GM21360 (cell line): ENCODE measurements around the gene FRMD4B.
A peak's percentile ranks its signal among the peaks of the same experiment; 100 is the strongest.

ENCODE experiments used
- ATAC-seq: cut with Tn5 transposase; IDR thresholded peaks from one replicate; pipeline ENCODE4 v1.9.1; 2021; ENCODE audit warnings: mild to moderate bottlenecking, moderate library complexity; ENCODE audit not compliant: unreplicated experiment

FRMD4B gene

DNA sequence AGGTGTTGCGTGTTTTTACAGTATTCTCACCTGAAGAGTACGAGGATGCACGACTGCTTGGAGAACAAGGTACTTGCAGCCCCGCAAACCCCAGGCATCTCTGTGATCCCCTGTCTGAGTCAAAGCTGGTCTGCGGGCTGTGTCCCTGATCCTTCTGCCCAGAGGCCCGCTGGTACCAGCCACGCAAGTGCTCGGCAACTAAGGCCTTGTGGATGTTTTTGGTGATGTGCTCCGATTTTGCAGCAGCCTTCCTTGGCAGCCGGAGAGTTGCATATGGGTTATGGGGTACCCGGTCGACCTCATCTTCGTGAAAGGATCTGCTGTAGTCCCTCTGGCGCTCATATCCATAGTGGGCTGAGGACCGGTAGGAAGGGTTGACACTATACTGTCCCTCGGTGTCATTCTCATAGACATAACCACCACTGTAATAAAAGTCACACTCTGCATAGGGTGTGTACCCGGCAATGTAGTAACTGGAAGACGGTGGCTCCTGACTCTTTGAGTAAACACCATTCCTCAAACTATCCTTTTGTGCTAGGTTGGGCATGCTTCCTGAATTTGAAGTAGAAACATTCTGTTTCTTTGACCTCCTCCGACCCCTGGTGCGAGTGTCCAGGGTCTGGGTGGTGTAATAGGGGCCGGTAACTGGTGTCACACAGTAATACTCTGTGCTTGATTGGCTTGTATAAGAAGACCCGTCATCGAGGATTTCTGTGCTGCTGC is 204.9 kb downstream of the FRMD4B start:
- no peak for ATAC-seq

DNA sequence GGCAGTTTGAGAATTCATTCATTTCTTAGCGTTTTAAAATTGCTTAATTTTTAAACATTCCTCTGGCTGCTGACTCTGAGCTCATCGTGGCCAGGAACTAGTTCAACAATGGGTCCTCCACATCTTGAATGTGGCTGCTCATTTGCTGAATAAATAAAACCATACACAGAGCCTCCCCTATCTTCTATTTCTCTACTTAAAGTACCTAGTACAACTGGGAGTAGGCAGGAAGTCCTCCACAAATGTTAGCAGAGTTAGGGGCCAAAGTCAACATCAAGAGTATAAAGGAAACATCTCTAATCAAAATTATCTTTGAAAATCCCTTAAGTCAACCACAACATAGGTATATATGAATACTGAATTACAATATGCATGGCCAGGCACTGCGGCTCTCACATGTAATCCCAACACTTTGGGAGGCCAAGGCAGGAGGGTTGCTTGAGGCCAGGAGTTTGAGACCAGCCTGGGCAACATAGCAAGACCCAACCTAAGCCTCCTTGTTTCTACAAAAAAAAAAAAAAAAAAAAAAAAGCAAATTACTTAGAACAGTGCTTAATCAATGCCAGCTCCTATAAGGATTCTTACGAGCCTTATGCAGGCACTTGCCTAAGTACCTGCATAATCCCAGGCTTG is 206.0 kb downstream of the FRMD4B start:
- no peak for ATAC-seq

DNA sequence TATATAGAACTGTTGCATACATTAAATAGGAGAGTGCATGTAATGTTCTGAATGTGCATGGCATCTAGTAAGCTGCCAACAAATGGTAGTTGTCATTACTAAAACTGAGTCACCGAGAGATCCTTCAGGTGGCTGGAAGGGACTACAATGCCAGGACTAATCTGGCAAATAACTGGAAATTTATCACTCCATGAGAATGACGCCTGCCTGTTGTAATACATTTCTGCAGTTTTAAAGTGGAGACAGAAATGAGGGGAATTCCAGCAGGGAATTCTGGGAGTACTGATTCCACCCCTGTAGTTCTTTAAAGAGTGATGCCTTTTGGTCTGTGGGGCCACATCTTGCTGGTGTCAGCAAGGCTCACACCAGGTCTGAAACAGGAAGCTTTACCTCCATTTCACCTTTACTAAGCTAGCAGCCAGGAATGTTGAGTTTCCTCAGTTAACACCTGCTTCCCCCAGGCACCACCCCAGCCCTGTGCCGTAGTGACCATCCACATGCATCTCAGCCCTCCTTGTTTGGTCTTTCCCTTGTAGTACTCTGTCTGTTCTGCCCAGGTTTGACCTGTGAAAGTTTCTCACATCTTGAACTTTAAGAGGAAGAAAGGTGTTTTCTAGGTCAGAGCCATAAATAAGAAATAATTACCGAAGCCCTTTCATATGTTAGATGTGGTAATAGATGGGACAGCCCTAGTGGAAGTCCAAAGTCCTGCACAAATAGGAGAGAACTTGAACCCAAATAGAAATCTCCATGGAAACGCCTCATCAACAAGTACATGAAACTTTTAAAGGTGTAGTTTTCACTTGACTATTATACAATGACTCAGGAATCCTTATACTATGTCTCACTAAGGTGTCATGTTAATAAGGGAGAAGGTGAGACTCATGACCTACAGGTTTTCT is 206.8 kb downstream of the FRMD4B start:
- no peak for ATAC-seq

DNA sequence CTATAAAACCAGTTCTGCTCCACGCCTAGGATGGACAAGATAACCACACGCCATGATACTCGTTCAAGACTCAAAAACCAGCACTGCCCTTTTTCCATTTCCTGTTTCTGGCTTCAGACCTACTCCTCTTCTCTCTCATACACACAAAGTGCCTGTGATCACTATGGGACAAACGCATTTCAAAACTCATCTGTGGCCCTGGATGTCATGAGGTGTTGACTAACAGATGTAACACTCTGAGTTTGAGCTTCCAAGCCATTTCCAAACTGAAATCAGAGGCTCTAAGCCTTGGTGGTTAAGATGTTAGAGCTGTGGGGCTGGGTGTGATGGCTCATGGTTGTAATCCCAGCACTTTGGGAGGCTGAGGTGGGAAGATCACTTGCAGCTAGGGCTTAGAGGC is 207.8 kb downstream of the FRMD4B start:
- ATAC-seq: no peak

DNA sequence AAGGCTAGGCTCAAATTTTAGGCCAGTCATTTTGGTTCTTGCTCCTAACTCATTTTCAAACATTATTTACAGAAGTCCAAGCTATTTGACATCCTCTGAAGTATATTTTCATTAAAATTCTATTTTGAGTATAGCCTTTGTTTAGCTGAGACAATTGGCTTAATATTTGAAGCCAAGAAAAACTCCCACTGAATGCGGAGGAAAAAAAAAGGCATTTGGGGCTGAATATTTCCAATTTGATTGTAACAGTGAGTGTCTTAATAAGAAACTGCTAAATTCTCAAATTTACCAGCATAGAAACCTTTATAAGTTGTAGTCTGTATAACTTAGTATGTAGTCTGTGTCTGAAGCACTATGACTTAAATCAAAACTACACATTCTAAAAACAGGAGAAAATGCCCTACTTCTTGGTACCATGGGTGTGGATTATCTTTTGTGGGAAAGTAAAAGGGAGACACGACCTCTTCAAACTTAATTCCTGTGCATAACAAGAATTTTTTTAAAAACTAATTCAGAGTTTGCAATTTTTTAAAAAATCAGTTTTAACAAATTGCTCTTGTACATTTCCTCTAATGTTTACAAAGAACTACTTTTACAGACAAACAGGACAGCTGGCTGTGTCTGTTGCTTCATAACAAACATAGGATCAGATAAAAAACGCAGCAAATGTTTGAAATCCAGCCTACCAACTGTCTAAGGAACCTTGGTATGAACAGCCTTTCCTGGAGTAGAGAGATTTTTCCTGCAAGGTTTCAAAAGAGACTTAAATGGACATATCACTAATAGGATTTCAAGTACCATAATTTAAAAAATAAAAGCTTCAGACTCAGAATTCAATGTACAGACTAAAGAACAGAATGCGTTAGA is 210.8 kb downstream of the FRMD4B start:
- no peak for ATAC-seq

DNA sequence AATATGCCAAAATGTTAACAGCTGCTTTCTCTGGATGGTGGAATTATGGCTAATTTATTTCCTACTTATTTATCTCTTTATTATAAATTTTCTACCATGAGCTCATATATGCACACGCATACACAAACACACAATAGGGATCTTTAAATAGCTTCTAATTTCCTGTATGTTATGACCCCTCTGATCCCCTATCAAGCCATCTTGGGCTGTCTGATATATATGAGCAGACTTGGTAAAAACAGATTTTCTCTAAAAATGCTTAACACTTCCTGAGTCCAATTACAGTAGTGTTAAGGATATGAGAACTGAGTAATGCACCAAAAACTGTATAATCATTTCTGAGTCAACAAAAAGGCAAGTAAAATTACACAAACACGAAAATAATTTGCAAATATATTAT is 211.4 kb downstream of the FRMD4B start:
- ATAC-seq: no peak

DNA sequence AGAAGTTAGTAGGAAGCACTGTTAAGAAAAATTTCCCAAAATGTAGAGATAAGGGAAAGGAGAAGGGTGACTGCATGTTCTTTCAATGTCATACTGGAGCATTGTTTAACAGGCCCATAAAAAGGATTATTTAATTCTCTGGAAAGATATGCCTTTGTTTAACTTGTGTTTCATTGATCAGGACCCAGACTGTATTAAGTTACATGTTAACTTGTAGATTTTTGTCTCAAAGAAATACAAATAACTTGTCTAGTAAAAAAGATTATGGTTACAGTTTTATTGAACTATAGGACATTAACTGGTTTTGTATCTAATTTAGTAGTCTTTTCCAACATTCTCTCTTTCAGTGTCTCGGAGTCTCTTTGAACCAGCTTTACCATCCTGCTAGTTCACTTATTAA is 213.8 kb downstream of the FRMD4B start:
- no peak for ATAC-seq

DNA sequence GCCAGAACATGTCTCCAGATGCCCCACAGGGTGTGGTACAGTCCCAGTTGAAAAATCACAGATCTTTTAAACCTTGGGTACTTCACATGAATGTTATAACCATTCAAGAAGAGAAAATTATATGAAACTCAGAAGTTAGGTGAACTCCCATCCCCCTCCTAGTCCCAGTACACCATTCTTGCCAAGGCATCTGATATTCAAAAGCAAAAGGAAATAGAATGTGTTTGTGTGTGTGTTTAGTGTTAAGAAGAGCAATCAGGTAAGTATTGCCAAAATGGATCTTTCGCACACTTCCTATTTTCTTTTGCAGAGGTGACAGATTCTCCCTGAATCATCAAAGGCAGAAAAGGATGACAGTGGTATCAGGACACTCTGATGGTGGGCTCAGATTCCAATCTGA is 219.4 kb downstream of the FRMD4B start:
- ATAC-seq: no peak

DNA sequence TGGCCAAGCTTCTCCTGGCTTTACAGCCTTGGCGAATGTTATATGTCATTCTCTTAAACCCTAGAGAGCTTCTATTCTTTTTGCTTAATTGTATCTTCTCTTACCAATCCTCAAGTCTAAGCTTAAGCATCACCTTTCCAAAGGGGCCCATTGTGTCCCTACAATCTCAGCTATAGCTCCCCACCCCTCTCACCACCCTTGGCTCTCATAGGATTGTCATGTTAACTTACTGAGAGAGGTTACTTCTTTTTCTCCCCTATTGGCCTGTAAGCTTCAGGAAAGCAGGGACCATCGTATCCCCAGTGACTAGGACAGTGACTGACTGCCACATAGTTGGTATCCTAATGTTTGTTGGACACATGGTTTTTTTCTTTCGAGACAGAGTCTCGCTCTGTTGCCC is 220.1 kb downstream of the FRMD4B start:
- ATAC-seq: no peak

DNA sequence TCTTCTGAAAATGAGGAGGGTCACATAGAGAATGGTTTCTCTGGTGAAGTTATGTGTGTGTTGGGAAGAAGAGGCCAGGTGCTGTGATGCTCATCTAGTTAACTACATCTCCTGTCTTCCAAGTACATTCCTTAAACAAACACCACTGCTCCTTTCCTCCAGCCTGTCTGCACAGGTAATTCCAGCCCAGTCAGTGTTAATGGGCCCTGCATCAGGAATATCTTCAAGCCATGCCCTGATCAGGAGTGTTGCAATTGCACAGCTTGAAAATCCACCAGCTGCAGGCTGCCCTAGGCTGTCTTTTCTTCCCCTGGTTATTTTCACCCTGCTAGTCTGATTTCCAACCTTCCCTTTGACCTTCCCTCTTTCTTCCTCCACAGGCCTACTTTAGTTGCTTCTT is 221.6 kb downstream of the FRMD4B start:
- ATAC-seq: no peak

DNA sequence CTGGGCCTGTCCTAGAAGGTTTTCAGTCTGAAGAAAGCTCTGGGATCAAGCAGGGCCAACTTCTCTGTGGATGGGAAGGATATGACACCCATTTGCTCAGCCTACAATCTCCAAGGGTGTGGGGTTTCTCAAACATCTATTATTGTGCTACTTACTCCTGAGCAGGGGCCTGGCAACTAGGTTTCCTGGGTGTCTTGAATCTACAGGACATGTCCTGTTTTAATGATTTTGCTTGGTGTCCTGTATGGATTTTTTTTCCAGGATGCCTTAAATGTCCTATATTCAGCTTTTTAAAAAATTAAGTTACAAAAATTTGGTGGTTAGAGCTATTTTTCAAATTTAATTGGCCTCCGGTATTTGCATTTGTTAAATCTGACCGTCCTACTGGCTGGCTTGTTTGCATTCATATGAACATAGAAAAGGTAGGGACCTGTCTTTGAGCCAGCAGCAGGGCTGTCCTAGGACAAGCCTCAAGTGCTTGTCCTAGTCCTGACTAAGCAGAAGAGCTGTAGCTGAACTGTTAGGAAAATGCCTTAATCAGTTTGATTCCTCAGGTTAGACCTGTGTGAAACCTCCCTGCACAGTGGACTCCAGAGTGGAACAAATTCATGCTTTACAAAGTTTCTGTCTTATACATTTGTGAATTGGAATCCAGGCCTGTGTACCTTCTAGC is 223.4 kb downstream of the FRMD4B start:
- no peak for ATAC-seq

DNA sequence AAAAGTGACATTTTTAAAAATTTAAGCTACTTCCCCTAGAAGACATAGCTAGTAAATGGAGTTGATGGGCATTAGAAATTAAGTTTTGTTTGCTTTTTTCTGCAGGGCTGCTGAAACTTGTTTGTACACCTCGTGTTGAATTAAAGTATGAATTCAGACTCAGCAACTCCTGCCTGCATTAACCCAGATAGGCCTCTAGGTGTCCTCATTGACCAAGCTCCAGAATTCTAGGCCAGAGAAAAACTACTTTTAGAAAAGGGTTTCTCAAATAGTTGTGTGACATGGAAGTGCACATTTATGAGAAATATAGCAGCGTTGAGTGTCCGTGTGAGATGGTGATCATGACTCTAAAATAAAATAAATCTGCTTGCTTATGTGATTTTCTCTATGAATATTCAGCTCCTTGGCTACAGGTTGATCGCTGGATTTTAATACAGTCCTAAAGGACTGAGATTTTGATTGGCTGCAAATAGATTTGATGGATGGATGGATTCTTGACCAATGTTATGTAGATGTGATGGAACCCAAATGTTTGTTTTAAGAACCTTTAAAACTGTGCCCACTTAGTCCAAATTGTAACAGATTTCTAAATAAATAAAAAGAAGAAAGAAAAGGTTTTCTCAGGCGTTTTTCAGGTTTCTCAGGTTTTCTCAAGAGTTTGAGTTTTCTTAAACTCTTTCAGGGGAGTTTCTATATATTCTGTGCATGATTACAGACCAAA is 224.1 kb downstream of the FRMD4B start:
- ATAC-seq: peak; percentile 52

DNA sequence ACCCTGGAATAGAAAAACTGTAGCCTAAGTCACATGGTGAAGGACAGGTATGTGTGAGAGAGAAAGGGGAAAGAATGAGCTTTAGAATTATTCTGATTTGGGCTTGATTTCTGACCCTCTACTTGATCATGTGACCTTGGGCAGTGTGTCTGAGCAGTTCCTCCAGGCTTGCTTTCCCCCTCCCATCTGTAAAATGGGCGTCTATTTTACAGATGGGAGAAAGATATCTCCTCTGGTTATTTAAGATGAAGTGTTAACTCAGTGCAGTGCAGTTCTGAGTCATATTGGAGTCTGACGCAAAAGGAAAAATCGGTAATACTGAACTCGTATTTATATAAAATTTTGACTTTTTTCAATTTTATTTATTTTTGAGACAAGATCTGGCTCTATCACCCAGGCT is 225.4 kb downstream of the FRMD4B start:
- no peak for ATAC-seq

DNA sequence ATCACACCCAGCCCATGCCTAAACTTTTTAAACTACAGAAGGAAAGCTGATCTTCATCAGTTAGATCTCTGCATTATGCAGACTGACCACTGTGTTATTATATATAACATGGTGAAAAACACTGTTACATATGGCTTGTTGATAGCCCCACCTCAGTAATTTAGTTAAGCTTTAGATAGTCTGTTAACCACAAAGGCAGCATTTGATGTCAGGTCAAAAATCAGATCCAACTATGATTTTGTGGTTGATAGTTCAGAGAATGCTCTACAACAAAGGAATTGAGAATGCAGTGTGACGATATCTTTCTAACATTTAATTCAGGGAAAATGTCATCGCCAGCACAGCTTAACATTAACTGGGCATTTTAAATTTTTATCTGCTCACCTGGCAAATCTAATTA is 225.8 kb downstream of the FRMD4B start:
- ATAC-seq: no peak

DNA sequence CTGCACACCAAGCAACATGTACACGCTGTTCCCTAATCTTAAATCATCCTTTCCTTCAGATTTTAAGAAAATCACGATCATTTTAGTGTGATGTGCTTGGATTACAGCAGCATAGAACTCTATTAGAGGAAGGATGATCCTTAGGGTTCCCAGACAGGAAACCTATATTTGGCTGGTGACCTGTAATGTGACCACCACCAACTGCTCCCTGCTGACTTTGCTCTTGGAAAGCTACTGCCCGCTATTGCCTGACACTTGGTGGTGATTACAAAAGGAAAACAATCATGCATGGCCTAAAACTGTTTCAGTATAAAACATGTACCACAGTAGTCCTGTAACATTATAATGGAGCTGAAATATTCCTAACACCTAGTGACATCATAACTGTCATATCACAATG is 236.3 kb downstream of the FRMD4B start:
- no peak for ATAC-seq

DNA sequence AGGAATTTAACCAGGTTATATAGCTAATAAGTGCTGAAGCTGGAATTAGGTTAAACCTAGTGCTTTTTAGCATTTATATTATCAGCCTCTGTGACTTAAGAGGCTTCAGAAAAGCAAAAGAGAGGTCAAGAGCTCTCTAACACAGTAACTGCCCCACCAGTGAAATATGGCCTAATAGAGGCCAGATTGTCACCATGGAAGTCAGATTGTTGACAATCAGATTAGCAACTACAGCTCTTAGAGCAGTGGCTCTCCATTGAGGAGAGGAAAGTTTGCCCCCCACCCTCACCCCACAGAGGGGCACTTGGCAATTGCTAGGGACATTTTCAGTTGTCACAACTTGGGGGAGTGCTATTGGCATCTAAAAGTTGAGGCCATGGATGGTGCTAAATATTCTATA is 240.2 kb downstream of the FRMD4B start:
- ATAC-seq: no peak

DNA sequence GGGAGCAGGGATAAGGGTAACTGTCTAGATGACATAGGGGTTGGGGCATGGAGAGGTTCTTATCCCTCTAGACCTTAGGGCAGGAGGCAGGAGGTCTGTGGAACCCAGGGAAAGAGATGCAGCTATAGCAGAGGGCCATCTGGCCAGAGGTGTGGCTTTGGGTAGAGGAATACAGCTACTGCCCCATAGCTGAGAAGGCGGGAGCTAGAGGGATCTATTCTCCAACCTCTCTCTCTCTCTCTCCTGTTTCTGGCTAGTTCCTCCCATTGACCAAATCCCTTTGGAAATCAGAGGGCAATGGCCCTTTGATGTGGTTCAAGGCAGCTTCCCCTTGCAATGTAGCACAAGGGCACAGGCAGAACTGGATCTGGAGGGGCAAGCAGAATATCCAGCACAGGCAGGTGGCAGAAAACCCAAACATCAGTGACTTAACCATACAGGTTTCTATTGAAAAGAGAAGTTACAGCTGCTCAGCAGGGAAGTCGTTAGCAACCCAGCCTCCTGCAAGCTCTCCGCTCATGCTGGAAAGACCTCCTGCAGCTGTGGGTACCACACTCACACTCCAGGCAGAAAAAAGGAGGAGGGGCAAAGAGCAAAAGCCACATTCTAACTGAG is 241.2 kb downstream of the FRMD4B start:
- ATAC-seq: no peak

DNA sequence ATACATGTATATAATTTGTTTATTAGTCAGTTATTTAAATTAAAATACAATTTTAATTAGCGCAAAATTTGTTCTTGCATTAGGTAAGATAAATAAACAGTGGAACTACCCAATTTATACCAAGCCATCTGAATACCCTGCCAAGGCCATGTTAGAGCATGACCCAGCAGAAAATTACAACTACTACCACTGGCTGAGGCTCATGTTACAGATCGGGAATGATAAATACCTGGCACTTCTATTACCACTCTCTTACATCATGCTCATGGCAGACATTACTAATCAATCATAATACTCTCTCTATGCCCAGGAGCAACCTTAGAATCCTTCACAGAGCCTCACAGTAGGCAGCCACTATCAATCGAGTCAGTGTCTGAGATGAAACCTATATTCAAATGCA is 242.3 kb downstream of the FRMD4B start:
- ATAC-seq: no peak

DNA sequence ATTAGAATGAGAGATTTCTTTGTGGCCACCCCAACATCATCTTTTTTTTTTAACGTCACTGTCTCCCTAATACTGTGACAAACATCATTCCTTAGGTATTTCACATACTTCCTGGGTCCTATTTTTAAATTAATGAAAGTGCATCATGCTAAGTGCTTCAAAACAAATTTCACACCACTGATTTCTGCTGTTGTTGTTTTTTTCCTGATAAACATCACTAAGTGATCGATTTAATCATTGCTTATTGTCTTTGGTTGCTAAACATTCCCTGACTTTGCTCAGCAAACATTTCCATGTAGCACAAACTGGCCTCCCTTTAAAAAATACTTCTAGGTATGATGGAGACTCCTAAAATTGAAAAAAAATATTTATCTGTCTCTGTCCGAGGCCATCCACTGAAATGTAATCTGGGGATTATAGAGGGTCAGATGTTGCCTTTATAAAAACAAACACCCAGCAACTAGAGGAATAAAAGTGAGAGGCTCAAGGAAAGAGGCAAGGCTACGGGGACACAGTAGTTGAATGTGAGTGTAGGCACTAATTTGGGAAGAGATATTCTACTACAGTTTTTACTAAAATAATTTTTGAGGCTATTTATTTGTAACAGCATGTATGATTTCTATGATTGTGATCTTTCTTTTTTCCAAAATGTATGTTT is 243.0 kb downstream of the FRMD4B start:
- no peak for ATAC-seq
